Left ventricle myocardium inferior (tissue), 1 donor: ENCODE results near the gene VSTM2L. TPM values are rescaled to one million over a fixed set of nuclear protein-coding genes. Genes with fewer than 3 reads are reported as not detected.
A peak's percentile ranks its signal among the peaks of the same experiment; 100 is the strongest.

ENCODE experiments used
- DNase-seq: peaks from one replicate; pipeline ENCODE4 v3.0.0-alpha.2; 2020
- H3K27ac ChIP-seq: fragments of 200-600 bp; replicated peaks from 2 replicates; pipeline ENCODE4 v1.8.0; 2021
- H3K27me3 ChIP-seq: fragments of 200-600 bp; 2 replicates; pipeline ENCODE4 v1.8.0; 2021; ENCODE audit warnings: low read depth
- H3K36me3 ChIP-seq: fragments of 200-600 bp; 2 replicates; pipeline ENCODE4 v1.8.0; 2021
- H3K4me1 ChIP-seq: fragments of 200-600 bp; 2 replicates; pipeline ENCODE4 v1.8.0; 2021
- H3K4me3 ChIP-seq: fragments of 200-600 bp; 2 replicates; pipeline ENCODE4 v1.8.0; 2021; ENCODE audit warnings: mild to moderate bottlenecking, moderate library complexity
- H3K9me3 ChIP-seq: fragments of 200-600 bp; replicated peaks from 2 replicates; pipeline ENCODE4 v1.8.0; 2021
- CTCF ChIP-seq: fragments of 200-600 bp; IDR thresholded peaks from 2 replicates; pipeline ENCODE4 v1.8.0; 2021; ENCODE audit warnings: antibody characterized with exemption, mild to moderate bottlenecking, borderline replicate concordance
- intact Hi-C: fragments of 100-400 bp; cut with micrococcal nuclease; formaldehyde crosslinking; loops from one replicate; pipeline ENCODE4 v1.11.0; 2022
- total RNA-seq: library from RNA; stranded (reverse); fragmentation: NEBNext Ultra II Directional; extraction: Animal tissue kit (Norgen Biotek cat#: 25700); gene quantifications from one replicate; pipeline ENCODE4 v1.2.1, GENCODE V29; 2021
- donor health status: DM: no; HTN: yes; CAD: no; lungs with severe emphysema.

VSTM2L gene
- total RNA-seq, 1 donor from 2014 or later, result 50.3 TPM

GRCh38 chr20:37938181-37938750 lies 35.3 kb downstream of the VSTM2L start:
- DNase-seq, result no peak
- no peak for TF ChIP-seq CTCF
- Histone ChIP-seq H3K27me3 (no peaks in the 10 kb centered on the region), H3K27ac (no peak overlapping the region), H3K36me3 (no peaks in the 10 kb centered on the region), H3K4me1 (no peaks in the 10 kb centered on the region), H3K9me3 (no peaks in the 10 kb centered on the region), H3K4me3 (no peak overlapping the region)
- intact Hi-C loops, result no loop called here

- Histone ChIP-seq H3K36me3 (no peaks in the 10 kb centered on the region), H3K4me3 (no peak overlapping the region), H3K27ac (no peak overlapping the region), H3K9me3 (no peaks in the 10 kb centered on the region), H3K27me3 (no peaks in the 10 kb centered on the region), H3K4me1 (no peaks in the 10 kb centered on the region)
- no peak for TF ChIP-seq CTCF
- DNase-seq, result no peak
- intact Hi-C loops, result no loop called here
Measured at GRCh38 chr20:37938954-37939353, 36.0 kb downstream of the VSTM2L start.

GRCh38 chr20:37939701-37940560 lies 37.0 kb downstream of the VSTM2L start:
- DNase-seq, result no peak
- Histone ChIP-seq H3K27ac (no peak overlapping the region), H3K36me3 (no peaks in the 10 kb centered on the region), H3K4me3 (no peak overlapping the region), H3K4me1 (no peaks in the 10 kb centered on the region), H3K9me3 (no peaks in the 10 kb centered on the region), H3K27me3 (no peaks in the 10 kb centered on the region)
- TF ChIP-seq CTCF, result no peak
- intact Hi-C loops, result no loop called here

- no peak for DNase-seq
- Histone ChIP-seq H3K27me3 (no peaks in the 10 kb centered on the region), H3K4me3 (no peak overlapping the region), H3K4me1 (no peaks in the 10 kb centered on the region), H3K27ac (no peak overlapping the region), H3K9me3 (no peaks in the 10 kb centered on the region), H3K36me3 (no peaks in the 10 kb centered on the region)
- TF ChIP-seq CTCF, result no peak
- intact Hi-C loops, result no loop called here
Measured at GRCh38 chr20:37940858-37941257, 37.9 kb downstream of the VSTM2L start.

GRCh38 chr20:37941332-37941731 lies 38.4 kb downstream of the VSTM2L start:
- H3K4me1 ChIP-seq, result no peaks in the 10 kb centered on the region
- no peak overlapping the region for H3K4me3 ChIP-seq
- intact Hi-C loops, result no loop called here
- no peak overlapping the region for H3K27ac ChIP-seq
- TF ChIP-seq CTCF, result peak; percentile 13
- DNase-seq, result no peak
- no peaks in the 10 kb centered on the region for H3K36me3 ChIP-seq
- H3K27me3 ChIP-seq, result no peaks in the 10 kb centered on the region
- no peaks in the 10 kb centered on the region for H3K9me3 ChIP-seq
